Stimulated activated naive CD8-positive, alpha-beta T cell treated with anti-CD3 and anti-CD28 coated beads, Interleukin-15, Interleukin-2, amounts not matched to agents 100 U/mL and 50 U/mL, for 24 hours (primary cell): Measurements from ENCODE around the gene MYO5B.
"Not testable (repeated sequence)": the region's sequence is repeated elsewhere in the genome, so short reads cannot be mapped to it uniquely, and the experiment has no call there.

Experiments
- ATAC-seq: fragments of 150-1000 bp; cut with Tn5 transposase; one replicate; pipeline ENCODE4 v1.10.0; 2021
- DNase-seq: peaks from one replicate; pipeline ENCODE4 v3.0.0; 2021

Gene MYO5B

DNA sequence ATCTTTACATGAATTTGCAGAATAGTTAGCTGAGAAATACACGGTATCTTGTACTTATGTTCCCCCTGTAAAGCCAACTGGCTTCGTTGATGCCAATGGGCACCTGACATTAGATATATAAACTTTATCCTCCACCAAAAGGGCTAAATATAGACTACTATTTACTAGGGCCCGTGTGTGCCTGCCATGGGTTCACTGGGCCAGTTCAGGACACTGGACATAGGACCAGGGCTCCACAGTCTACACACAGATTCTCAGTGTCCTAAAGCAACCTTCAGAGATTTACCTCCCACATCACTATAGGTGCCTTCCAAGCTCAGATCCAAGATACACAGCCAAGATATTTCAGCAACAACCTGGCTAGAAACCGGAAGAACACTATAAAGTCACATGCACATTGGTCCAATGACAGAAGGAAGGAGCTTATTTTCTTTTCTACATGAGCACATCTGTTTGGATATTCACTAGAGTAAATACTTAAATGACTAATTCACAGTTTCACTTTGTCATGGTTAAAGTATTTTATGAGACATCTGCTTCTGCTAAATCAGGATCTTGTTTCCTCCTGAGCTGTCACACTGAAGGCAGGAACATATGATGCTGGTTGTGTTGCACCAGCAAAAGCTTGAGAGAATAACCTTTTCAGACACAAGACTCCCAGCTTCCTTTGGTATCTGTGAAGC lies 95.1 kb downstream of the MYO5B start:
- DNase-seq (no peak), ATAC-seq (no peak)

- DNase-seq (no peak), ATAC-seq (no peak)
Measured at GRCh38 chr18:50097702-50098101, 97.2 kb downstream of the MYO5B start.

DNA sequence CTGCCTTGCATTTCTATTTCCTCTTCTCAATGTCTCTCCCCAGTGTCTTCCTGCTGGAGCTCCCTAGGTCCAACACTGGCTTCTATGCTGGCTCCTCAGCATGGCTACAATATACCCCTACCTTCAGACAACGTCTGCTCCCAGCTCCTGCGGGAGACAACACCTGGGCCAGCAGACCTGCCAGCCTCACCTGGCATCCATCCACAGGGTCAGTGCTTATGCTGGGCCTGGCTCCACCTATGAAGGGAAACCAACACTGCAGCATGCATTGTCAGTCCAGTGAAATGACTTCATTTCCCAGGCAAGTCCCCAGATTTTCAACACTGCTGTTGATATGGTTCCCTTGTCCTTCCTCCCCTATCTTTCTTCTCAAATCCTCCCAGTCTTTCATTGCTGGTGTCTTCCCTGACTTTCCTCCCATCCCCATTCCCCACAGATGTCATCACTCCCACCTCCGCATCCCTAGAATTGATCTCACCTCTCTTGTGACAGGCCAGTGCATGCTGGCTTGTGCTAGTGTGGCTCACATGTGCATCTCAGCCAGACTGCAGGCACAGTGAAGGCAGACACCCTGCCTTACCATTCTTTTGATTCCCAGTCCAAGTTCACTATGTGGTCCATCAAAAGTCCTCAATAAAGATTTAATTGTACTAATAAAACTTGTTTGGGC lies 98.0 kb downstream of the MYO5B start:
- DNase-seq (no peak), ATAC-seq (no peak)

DNA sequence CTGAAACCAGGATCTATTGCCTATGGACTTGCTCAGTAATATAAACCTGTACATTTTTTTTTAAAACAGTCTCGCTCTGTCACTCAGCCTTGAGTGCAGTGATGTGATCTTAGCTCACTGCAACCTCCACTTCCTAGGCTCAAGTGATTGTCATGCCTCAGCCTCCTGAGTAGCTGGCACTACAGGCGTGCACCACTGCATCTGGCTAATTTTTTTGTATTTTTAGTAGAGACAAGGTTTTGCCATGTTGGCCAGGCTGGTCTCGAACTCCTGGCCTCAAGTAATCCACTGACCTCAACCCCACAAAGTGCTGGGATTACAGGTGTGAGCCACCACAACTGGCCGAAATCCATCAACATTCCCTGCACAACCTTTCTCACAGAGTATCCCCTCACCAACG lies 100.2 kb downstream of the MYO5B start:
- ATAC-seq, DNase-seq: not testable (repeated sequence)

DNA sequence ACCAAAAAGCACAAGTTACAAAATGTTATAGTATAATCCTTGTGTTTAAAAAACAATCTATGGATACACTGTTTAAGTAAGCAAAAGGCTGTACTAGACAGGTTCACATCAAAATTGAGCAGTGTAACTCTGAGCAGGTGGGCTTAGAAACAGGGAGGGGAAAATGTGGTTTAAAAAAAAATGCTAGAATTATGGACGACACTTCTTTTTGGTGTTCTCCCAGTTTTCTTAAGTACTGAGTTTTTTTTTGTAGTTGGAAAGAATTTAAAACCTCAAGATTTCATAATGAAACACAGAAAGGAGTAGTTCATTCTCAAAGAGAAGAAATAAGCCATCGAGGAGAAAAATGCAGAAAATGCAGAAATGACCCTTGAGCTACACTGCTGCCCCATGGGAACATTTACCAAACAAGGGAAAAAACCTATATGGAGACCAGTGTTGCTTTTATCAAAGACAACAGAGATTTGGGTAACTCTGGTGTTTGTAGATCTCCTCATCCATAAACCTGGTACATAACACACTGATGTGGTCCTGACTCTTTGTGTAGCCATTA lies 100.7 kb downstream of the MYO5B start:
- DNase-seq (no peak), ATAC-seq (no peak)

DNA sequence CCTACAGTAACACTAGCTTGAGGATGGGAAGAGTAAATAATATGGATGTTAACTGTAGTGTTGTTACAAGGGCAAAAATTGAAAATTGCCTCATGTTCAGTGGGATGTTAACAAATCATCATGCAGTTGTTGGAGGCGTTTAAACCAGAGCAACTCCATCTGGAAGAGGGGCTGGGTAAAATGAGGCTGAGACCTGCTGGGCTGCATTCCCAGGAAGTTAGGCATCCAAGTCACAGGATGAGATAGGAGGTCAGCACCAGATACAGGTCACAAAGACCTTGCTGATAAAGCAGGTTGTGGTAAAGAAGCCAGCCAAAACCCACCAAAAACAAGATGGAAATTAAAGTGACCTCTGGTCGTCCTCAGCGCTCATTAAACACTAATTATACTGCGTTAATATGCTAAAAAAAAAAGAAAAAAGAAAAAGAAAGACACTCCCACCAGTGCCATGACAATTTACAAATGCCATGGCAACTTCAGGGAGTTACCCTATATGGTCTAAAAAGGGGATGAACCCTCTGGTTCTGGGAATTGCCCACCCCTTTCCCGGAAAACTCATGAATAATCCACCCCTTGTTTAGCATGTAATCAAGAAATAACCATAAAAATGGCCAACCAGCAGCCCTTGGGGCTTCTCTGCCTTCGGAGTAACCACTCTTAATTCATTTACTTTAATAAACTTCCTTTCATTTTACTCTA lies 101.4 kb downstream of the MYO5B start:
- ATAC-seq, result no peak

DNA sequence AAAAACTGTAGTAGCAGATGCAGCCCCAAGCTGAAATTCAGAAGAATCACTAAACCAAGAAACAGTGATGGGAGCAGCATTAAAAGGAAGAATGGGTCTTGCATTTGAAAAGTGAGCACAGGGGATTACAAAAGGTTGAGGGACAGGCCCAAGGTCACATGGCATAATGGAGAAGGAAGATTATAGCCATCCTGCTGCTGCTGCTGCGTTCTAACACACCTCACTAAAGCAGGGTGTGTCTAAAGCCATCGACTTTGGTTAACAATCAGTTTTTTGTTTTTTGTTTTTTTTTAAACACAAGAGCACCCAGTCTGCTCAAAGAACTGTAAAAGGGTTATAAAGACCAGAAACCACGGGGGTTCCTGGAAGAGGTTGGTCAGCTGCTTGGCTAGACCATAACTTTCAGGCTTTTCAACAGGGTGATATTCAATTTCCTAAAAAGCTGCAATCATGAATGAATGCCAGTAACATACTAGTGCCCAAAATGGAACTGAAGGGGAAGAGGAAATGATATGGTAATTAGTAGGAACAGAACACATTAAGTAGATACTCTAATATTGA lies 102.6 kb downstream of the MYO5B start:
- ATAC-seq, result no peak
- DNase-seq, result no peak

More for the DNA sequence above, 101.4 kb downstream of the MYO5B start:
- no peak for DNase-seq

GRCh38 chr18:50091509-50092244 lies 103.3 kb downstream of the MYO5B start:
- DNase-seq (no peak), ATAC-seq (no peak)

- ATAC-seq (no peak), DNase-seq (no peak)
Measured at GRCh38 chr18:50090370-50091312, 104.3 kb downstream of the MYO5B start.

- no peak for ATAC-seq
Measured at GRCh38 chr18:50089702-50090101, 105.2 kb downstream of the MYO5B start.

DNA sequence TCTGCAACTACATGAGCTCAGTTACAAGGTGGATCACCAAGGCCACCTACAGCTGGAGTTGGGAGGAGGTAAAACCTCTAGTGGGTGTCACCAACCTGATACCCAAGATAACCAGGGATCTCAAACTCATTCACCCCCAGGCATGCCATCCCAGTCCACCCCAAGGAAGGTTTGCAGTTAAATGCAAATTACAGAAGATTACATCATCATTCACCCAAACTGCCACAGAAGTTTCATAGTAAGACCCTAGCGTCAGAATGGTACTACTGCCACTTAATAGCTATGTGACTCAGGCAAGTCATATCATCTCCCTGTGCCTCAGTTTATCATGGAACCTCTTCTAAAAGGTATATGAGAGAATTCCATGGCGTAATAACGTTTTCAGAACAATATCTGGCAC lies 111.2 kb downstream of the MYO5B start:
- DNase-seq (no peak), ATAC-seq (no peak)

More at GRCh38 chr18:50089702-50090101, 105.2 kb downstream of the MYO5B start:
- no peak for DNase-seq

DNA sequence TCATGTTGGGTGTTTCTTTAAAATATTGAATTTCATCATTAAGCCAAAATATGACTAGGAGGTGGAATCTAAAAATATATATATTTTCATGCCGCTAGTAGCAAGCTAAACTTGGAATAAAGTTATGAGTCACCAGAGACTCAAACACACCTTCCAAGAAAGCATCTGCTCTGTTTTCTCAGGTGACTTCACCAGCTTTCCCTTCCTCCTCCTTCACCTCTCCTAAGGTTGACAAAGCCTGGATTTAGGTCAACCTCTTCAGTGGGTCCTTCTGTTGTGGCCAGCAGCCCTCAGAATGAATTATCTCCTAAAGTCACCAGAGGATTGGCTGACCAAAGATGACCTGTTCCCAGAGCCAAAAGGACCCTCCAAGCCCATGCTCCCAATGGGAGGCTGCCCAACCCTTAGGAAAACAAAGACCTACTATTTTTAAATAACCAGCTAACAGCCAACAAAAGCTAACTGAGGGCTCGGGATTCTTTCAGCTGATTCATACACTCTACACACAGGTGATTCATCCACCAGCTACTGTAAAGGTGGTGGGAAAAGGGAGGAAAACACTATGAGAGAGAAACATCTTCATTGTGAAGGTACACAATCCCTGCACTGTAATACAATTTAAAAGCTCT lies 113.9 kb downstream of the MYO5B start:
- no peak for DNase-seq
- no peak for ATAC-seq

GRCh38 chr18:50080316-50080715 lies 114.6 kb downstream of the MYO5B start:
- ATAC-seq (no peak), DNase-seq (no peak)

- DNase-seq (no peak), ATAC-seq (no peak)
Measured at GRCh38 chr18:50079571-50080295, 115.2 kb downstream of the MYO5B start.

- DNase-seq, result no peak
- ATAC-seq, result no peak
Measured at GRCh38 chr18:50076277-50076676, 118.7 kb downstream of the MYO5B start.

DNA sequence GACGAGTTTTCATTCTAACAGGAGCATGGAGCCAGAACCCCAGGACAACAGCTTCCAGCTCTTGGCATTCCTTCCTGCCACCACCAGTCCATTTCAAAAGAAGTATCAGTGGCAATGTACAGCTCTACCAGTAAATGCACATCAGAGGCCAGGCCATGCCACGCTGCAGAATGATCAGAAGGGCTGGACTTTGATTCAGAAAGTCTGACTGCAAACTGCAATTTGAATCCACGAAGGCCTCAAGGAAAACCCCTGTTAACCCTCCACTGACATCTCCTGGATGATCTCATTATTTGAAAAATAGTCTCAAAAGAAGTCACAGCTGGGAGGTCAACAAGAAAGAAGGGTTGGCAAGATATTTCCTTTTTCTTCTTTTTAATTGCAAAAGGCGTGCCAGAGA lies 119.2 kb downstream of the MYO5B start:
- ATAC-seq, result no peak
- DNase-seq, result no peak

GRCh38 chr18:50074404-50074803 lies 120.5 kb downstream of the MYO5B start:
- ATAC-seq (no peak), DNase-seq (no peak)

- ATAC-seq (no peak), DNase-seq (no peak)
Measured at GRCh38 chr18:50073319-50073718, 121.6 kb downstream of the MYO5B start.

DNA sequence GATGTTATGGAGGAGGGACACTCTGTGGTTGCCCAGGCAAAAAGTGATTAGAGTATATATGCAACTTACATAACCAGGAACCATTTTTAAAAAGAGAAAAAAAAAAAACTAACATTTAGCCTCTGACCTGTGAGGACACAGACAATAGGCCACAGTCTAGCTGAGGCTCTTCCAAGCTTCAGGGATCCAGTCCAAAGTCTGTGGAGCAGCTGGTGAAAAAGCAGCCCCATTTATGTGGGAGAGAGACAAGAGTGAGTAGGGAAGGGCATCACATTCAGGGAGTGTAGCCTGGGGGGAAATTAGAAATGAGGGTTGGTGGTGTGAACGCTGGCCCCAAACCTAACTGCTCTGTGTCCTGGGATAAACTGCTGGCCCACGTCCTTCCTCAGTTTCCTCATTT lies 122.8 kb downstream of the MYO5B start:
- DNase-seq, result no peak
- ATAC-seq, result no peak

DNA sequence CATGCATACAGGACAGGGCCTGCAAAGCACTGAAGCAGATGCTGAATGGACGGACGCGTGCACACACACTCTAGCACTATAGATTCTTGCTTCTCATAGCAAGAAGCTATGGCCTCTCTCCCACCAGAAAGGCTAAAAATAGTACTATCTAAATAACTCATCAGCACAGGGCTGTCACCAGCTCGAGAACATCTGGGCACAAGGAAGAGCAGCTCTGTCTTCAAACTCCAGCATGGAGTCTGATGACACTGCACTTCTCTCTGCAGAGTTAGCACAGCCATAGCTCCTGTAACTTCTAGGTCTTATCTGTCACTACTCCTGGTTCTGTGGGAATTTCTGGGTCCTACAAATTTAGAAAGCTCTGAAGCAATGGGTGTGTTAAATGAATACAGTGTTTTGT lies 123.5 kb downstream of the MYO5B start:
- no peak for DNase-seq
- ATAC-seq, result no peak
